Activated T-cell treated with anti-CD3 and anti-CD28 coated beads, Interleukin-2, amount 50 U/mL, for 24 hours (primary cell): ENCODE measurements around the gene PERM1.
A peak's percentile ranks its signal among the peaks of the same experiment; 100 is the strongest.

Experiments used
- DNase-seq: peaks from one replicate; pipeline ENCODE4 v3.0.0-alpha.2; 2020
- H3K27ac Mint-ChIP-seq: 2 replicates; pipeline ENCODE4 v1.8.0; 2020; ENCODE audit warnings: mild to moderate bottlenecking, mixed read lengths
- H3K27me3 Mint-ChIP-seq: 2 replicates; pipeline ENCODE4 v1.8.0; 2020; ENCODE audit warnings: mixed read lengths
- H3K36me3 Mint-ChIP-seq: 2 replicates; pipeline ENCODE4 v1.8.0; 2020; ENCODE audit warnings: low read depth, mixed read lengths
- H3K4me1 Mint-ChIP-seq: 2 replicates; pipeline ENCODE4 v1.8.0; 2020; ENCODE audit warnings: low read depth, mixed read lengths
- H3K4me3 Mint-ChIP-seq: 2 replicates; pipeline ENCODE4 v1.8.0; 2020; ENCODE audit warnings: mild to moderate bottlenecking, moderate library complexity, mixed read lengths
- H3K9me3 Mint-ChIP-seq: 2 replicates; pipeline ENCODE4 v1.8.0; 2020; ENCODE audit warnings: mixed read lengths

The PERM1 gene

DNA sequence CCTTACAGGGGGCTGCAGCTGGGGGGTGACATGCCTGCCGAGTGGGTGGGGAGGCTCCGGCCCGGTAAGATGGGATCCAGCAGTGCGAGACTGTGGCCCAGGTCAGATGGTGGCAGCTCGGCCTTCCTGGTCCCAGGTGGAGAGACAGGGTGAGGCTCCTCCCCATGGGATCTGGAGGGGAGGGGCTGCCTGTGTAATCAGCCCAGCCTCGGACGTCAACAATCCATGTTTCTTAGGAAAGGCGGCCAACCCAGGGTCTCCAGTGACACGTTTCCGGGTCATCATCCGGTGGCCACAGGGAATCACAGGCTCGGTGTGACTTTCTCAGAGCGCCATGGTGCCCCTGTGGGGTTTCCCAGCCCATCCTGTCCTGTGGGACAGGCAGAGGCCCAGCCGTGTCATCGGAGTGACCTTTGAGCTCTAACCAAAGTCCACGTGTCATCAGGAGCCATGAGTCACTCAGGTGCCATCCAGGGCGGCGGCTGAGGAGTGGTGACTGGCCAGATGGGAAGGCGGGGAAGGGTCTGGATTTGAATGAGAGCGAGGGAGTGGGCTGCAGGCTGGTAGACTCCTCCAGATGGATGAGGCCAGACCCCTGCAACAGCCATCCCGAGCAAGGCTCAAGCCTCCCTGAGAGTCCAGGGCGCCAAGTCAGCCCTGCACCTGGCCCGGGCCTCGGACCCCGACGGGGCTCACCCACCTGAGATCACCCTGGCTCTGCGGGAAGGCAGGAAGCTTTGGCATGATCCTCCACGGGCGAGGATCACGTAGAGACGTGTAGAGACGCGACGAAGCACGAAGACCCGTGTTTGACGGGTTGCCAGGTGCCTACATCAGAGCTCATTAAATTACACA lies 24.6 kb upstream of the PERM1 start:
- Mint-ChIP-seq H3K27ac (no peak overlapping the region), H3K4me3 (no peak overlapping the region), H3K27me3 (peaks cover 49% of the 10 kb centered on the region), H3K9me3 (no peaks in the 10 kb centered on the region), H3K36me3 (no peaks in the 10 kb centered on the region), H3K4me1 (peaks cover 11% of the 10 kb centered on the region)
- DNase-seq, result no peak

DNA sequence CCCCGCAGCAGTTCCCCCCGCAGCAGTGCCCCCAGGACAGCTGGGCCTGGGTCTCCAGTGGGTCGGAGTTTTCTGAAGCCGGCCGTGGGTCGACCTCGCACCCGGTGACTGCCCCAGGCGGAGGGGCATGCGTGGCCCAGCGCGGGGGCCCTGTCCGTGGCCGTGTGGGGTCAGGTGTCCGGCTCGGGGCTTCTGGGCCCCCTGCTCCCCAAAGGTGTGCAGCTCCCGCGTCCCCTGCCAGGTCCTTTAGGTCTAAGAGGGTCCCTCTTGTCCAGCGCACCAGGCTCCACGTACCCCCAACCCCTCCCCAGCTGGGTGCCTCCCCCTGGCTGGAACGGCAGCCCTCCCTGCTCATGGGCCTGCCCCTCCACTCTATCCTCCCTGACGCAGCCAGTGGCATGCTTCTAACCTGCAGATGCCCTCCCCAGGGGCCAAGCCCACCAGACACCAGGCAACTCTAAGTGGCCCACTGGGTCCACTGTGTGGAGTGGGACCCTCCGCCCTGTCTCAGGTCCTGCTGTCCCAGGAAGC lies 23.9 kb upstream of the PERM1 start:
- Mint-ChIP-seq H3K27me3 (peaks cover 54% of the 10 kb centered on the region), H3K9me3 (no peaks in the 10 kb centered on the region), H3K4me1 (peaks cover 14% of the 10 kb centered on the region), H3K27ac (no peak overlapping the region), H3K36me3 (no peaks in the 10 kb centered on the region), H3K4me3 (no peak overlapping the region)
- DNase-seq, result no peak

DNA sequence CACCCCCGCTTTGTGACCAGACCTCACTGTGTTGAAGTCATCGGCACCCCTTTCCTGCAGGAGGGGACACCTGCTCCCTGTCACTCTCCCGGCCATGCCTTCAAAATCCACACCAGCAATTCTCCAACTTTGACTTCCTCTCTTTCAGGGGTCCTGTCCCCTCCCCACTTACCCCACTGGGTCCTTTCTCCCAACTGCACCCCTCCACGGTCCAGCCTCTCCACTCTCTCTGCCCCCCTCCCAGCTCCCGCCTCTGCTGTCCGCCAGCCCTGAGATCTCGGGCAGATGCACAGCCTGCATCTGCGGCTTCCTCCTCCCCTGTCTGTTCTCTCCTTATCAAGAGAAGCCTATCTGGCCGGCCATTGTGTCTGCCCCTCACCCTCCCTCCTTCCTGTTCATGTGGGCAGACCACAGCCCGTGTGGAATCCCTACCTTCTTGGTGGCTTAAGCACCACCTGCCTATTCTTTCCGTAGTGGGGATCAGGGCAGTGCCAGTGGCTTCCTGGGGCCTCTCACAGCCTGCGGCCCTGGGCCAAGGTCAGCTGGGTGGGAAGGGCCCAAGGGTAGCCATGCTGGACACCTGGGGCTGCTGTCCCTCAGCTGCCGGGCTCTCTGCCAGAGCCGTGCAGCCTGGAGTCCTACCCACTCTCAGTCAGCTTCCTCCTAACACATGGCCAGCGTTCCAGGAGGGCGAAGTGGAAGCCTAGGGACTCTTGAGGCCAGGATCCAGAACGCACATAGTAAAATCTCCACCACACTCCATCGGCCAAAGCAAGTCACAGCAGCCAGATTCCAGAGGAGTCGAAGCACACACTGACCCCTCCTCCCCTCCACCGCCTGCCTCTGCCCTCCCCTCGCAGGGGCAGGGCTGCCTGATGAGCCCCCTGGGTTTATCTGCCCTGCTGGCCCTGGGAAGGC lies 23.1 kb upstream of the PERM1 start:
- no peaks in the 10 kb centered on the region for H3K9me3 Mint-ChIP-seq
- no peaks in the 10 kb centered on the region for H3K36me3 Mint-ChIP-seq
- peaks cover 58% of the 10 kb centered on the region for H3K27me3 Mint-ChIP-seq
- no peak for DNase-seq
- H3K4me1 Mint-ChIP-seq, result peaks cover 16% of the 10 kb centered on the region
- H3K27ac Mint-ChIP-seq, result no peak overlapping the region
- H3K4me3 Mint-ChIP-seq, result no peak overlapping the region

DNA sequence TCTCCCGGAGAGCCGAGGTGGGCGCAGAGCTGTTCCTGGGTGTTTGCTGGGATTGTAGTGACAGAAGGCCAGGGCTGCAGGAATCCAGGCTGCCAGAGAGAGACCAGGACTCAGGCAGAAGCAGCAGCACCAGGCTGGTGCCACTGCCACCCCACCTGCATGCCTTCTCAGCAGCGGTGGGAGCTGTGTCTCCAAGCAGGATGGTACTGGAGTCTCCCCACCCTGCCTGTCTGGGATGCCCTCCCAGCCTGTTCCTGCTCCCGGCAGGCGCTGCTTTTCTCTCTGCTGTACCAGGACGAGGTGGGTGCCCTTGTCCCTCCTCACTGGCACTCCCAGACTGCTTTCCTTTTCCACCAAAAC lies 22.5 kb upstream of the PERM1 start:
- no peak overlapping the region for H3K27ac Mint-ChIP-seq
- peaks cover 58% of the 10 kb centered on the region for H3K27me3 Mint-ChIP-seq
- H3K4me1 Mint-ChIP-seq, result peaks cover 16% of the 10 kb centered on the region
- H3K9me3 Mint-ChIP-seq, result no peaks in the 10 kb centered on the region
- no peaks in the 10 kb centered on the region for H3K36me3 Mint-ChIP-seq
- DNase-seq, result no peak
- no peak overlapping the region for H3K4me3 Mint-ChIP-seq

- Mint-ChIP-seq H3K36me3 (no peaks in the 10 kb centered on the region), H3K4me3 (no peak overlapping the region), H3K9me3 (no peaks in the 10 kb centered on the region), H3K27ac (no peak overlapping the region), H3K27me3 (peaks cover 58% of the 10 kb centered on the region), H3K4me1 (peaks cover 14% of the 10 kb centered on the region)
- no peak for DNase-seq
Observed at GRCh38 chr1:1003618-1004419, 21.9 kb upstream of the PERM1 start.

DNA sequence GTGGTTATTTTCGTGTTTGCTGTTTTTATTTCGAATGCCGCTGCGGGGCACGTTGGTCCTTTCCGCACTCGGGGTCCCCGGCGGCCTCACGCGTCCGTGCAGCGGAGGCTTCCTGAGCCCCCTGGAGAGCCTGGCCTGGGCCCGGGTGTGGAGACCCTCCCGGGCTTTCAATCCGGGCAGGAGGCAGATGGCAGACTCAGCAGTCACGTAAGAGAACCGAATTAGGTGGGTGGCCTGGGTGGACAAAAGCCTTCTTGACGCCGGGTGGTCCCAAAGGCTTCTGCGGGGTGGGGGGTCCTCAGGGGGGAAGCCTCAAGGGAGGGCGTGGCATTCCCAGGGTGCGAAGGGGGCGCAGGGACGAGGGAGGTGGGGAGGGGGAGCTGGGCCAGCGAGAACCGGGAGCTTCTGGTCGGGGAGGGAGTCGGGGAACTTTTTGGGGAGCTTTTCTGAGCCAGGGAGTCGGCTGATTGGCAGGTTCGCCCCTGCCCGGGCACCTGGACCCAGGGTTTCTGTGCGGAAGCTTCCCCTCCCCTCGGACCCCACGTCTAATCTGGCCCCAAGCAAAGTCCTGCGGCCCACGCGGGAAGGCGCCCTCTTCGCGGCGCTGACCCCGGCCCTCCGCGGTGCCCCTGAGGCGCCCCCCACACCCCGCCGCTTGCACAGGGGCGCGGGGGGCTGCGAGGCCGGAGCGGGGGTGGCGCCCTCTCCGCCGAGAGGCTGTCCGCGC lies 19.3 kb upstream of the PERM1 start:
- Mint-ChIP-seq H3K9me3 (no peaks in the 10 kb centered on the region), H3K27me3 (peaks cover 54% of the 10 kb centered on the region), H3K4me1 (peaks cover 15% of the 10 kb centered on the region), H3K4me3 (peak overlapping the region; percentile 65), H3K36me3 (no peaks in the 10 kb centered on the region), H3K27ac (no peak overlapping the region)
- DNase-seq, result no peak

DNA sequence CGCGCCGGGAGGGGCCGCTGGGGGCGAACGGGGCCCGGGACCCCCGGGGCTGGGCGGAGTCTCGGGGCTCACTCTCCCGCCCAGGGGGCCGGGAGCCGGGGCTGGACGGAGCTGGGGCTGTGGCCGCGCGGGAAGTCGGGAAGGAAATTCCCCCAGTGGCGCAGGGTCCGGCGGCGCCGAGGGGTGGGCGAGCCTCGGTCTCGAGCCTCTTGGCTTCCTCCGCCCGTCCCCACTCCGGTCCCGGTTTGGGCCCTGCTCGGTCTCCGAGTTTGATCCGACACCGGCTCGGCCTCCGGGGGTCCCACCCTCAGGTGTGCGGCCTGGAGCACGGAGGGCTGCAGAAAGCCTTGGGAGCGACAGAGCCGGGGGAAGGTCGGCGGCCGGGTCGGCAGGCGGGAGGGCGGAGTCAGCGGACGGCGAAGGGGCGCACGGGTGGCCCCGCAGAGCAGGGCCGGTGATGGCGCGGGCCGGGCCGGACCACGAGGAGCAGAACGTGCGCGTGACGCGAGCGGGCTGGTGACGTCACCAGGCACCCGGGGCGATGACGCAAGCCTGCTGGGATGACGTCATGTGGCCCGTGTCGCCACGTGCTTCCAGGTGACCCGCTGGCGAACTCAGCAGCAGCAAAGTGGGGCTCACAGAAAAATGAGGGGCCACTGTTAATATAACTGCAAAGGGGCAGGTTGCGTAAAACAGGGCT lies 18.6 kb upstream of the PERM1 start:
- DNase-seq, result peak; percentile 83
- H3K4me1 Mint-ChIP-seq, result peaks cover 18% of the 10 kb centered on the region
- H3K27ac Mint-ChIP-seq, result peak overlapping the region; percentile 77
- no peaks in the 10 kb centered on the region for H3K36me3 Mint-ChIP-seq
- peaks cover 55% of the 10 kb centered on the region for H3K27me3 Mint-ChIP-seq
- no peaks in the 10 kb centered on the region for H3K9me3 Mint-ChIP-seq
- peak overlapping the region; percentile 65 for H3K4me3 Mint-ChIP-seq

- no peaks in the 10 kb centered on the region for H3K9me3 Mint-ChIP-seq
- H3K27ac Mint-ChIP-seq, result peak within 1 kb of the TSS; percentile 77
- peak; percentile 77 for DNase-seq
- peak within 1 kb of the TSS; percentile 65 for H3K4me3 Mint-ChIP-seq
- peaks cover 13% of the 10 kb centered on the region for H3K4me1 Mint-ChIP-seq
- H3K27me3 Mint-ChIP-seq, result peaks cover 54% of the 10 kb centered on the region
- no peaks in the 10 kb centered on the region for H3K36me3 Mint-ChIP-seq
Observed at GRCh38 chr1:999725-1000356, 17.9 kb upstream of the PERM1 start, which contains the start of gene HES4. HES4 (minus strand) TSS chr1:1000097; CDS start chr1:999973, 124 bp downstream.

DNA sequence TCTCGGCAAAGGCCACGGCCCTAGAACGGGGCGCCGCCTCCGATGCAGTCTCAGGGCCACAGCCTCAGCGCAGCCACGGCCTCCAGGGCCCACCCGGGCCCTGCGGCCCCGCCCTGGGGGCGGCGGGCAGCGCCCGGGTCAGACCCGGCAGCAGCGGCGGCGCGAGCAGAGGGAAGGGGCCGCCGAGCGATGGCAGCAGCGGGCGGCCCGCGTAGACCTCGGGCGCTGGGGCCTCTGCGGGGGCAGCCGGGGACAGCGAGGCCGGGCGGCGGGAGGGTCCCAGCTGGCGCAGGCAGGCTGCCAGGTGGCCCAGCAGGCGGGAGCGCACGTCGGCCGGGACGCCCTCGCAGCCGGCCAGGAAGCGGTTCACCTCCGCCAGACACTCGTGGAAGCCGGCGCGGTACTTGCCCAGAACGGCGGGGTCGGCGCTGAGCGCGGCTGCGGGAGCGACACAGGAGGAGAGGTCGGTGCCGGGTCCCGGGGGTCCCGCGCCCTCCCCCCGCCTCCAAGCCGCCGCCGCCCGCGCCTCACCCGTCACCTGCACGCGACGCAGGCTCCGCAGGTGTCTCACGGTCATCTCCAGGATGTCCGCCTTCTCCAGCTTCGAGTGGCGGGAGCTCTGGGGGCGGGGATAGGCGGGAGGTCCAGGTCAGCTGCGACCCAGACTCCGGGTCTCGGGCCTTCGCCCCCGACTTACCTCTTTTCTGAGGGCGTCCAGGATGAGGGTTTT lies 17.3 kb upstream of the PERM1 start:
- no peaks in the 10 kb centered on the region for H3K9me3 Mint-ChIP-seq
- DNase-seq, result peak; percentile 47
- H3K36me3 Mint-ChIP-seq, result no peaks in the 10 kb centered on the region
- H3K27me3 Mint-ChIP-seq, result peaks cover 52% of the 10 kb centered on the region
- H3K4me1 Mint-ChIP-seq, result peaks cover 9% of the 10 kb centered on the region
- no peak overlapping the region for H3K27ac Mint-ChIP-seq
- H3K4me3 Mint-ChIP-seq, result no peak overlapping the region

GRCh38 chr1:998745-998994 lies 16.8 kb upstream of the PERM1 start:
- H3K36me3 Mint-ChIP-seq, result no peaks in the 10 kb centered on the region
- no peak overlapping the region for H3K4me3 Mint-ChIP-seq
- H3K27ac Mint-ChIP-seq, result no peak overlapping the region
- peaks cover 9% of the 10 kb centered on the region for H3K4me1 Mint-ChIP-seq
- H3K27me3 Mint-ChIP-seq, result peaks cover 52% of the 10 kb centered on the region
- DNase-seq, result no peak
- H3K9me3 Mint-ChIP-seq, result no peaks in the 10 kb centered on the region

DNA sequence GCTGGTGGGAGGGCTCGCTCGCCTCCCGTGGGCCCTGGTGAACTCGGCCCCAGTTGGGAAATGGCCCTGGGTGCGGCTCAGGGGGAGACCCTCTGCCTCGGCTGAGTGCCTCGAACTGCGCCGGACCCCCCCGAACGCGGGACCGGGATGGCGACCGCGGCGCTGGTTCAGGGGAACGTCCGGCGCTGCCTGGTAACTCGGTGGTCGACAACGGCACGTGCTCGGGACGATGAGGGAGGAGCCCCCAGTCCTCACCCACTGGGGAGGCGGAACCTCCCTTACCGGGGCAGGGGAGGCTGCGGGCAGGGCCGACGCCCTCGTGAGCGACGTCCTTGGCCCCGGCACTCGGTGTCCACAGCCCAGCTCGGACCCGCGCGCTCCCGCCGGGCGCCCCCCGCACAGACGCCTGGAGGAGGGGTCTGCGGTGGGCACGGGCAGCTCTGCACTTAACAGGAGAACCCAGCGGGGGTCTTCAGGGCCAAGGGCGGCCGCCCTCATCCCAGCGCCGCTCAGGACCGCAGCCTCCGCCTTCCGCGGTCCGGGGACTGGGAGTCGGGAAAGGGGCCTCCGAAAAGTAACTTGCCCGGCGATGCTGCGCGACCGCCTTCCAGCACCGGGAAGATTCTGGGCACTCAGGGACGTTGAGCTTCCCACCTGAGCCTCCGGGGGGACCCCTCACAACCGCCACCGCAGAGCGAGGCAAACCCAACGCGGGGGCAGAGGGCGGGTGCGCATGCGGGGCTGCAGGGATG lies 16.3 kb upstream of the PERM1 start:
- no peaks in the 10 kb centered on the region for H3K9me3 Mint-ChIP-seq
- peaks cover 49% of the 10 kb centered on the region for H3K27me3 Mint-ChIP-seq
- peaks cover 9% of the 10 kb centered on the region for H3K4me1 Mint-ChIP-seq
- H3K27ac Mint-ChIP-seq, result no peak overlapping the region
- H3K36me3 Mint-ChIP-seq, result no peaks in the 10 kb centered on the region
- H3K4me3 Mint-ChIP-seq, result no peak overlapping the region
- DNase-seq, result no peak

- Mint-ChIP-seq H3K27me3 (peaks cover 44% of the 10 kb centered on the region), H3K27ac (no peak overlapping the region), H3K4me3 (no peak overlapping the region), H3K9me3 (peaks cover under 1% of the 10 kb centered on the region), H3K36me3 (no peaks in the 10 kb centered on the region), H3K4me1 (peaks cover 11% of the 10 kb centered on the region)
- DNase-seq, result no peak
Observed at GRCh38 chr1:997713-997992, 15.8 kb upstream of the PERM1 start.
